Fibroblast of the aortic adventitia (primary cell): ENCODE data around the gene IRF4. TPM values are rescaled to one million over a fixed set of nuclear protein-coding genes. Genes with fewer than 3 reads are reported as not detected.

Experiments used
- DNase-seq: peaks from one replicate; pipeline ENCODE4 v3.0.0-alpha.2; 2010; ENCODE audit warnings: low read depth
- H3K4me3 ChIP-seq: 2 replicates; pipeline ENCODE4 v1.5.1; 2011; ENCODE audit warnings: low read depth, mild to moderate bottlenecking, control low read depth, low read length, moderate library complexity
- total RNA-seq: library from RNA; depleted of rRNA; stranded (reverse); fragments of >200 nt; gene quantifications from 2 replicates; pipeline ENCODE4 v1.2.3, GENCODE V29; 2012; ENCODE audit warnings: low replicate concordance
- TF ChIP-seq, protein P1 (sequence below): IDR thresholded peaks from 2 replicates; pipeline ENCODE4 v1.5.1; 2011; ENCODE audit warnings: mild to moderate bottlenecking, low read length, control low read depth, inconsistent platforms; ENCODE audit not compliant: insufficient read depth

IRF4 gene
- total RNA-seq, 1 donor = 2.3 TPM

DNA sequence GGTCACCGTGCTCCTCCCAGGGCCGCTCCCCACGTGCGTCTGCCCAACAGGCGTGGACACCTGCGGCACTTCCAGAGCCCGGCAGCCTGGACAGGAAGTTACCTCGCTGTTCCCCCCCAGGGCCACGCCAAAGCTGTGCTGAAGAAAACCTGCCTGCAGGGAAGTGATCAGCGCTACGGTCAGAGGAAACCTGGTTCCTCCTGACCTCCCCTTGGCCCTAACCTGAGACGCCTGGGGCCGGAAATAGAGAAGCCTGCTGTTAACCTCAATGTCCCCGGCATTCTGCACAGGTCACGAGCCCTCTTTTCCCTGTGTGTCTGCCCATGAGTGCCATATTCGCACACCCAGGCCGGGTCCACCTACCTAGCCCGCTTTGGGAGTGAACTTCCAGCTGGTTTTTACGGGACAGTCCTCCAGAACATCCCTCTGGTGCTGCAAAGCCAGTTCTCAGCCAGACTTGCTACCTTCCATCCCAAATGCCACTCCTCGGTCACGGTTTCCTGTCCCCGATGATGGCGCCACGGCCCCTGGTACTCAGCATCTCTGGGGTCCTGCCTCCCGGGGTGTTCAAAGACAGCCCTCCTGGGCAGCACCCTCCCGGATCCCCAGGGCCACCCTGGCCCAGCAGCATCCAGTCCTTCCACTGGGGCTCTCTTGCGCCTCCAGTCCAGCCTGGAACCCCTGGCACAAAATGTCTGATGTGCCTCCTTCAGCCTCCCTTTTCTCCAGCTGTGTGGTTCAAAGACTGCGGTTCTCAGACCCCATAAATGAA lies 12.0 kb upstream of the IRF4 start:
- DNase-seq = no peak

GRCh38 chr6:380234-381218 lies 11.0 kb upstream of the IRF4 start:
- no peak overlapping the region for H3K4me3 ChIP-seq
- DNase-seq = no peak
- TF ChIP-seq, protein P1, sequence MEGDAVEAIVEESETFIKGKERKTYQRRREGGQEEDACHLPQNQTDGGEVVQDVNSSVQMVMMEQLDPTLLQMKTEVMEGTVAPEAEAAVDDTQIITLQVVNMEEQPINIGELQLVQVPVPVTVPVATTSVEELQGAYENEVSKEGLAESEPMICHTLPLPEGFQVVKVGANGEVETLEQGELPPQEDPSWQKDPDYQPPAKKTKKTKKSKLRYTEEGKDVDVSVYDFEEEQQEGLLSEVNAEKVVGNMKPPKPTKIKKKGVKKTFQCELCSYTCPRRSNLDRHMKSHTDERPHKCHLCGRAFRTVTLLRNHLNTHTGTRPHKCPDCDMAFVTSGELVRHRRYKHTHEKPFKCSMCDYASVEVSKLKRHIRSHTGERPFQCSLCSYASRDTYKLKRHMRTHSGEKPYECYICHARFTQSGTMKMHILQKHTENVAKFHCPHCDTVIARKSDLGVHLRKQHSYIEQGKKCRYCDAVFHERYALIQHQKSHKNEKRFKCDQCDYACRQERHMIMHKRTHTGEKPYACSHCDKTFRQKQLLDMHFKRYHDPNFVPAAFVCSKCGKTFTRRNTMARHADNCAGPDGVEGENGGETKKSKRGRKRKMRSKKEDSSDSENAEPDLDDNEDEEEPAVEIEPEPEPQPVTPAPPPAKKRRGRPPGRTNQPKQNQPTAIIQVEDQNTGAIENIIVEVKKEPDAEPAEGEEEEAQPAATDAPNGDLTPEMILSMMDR = no peak

More for the DNA sequence above, 12.0 kb upstream of the IRF4 start:
- H3K4me3 ChIP-seq = no peak overlapping the region
- TF ChIP-seq, protein P1 = no peak

GRCh38 chr6:381742-382461 lies 9.7 kb upstream of the IRF4 start:
- no peak for DNase-seq
- H3K4me3 ChIP-seq = no peak overlapping the region
- TF ChIP-seq, protein P1 = no peak

DNA sequence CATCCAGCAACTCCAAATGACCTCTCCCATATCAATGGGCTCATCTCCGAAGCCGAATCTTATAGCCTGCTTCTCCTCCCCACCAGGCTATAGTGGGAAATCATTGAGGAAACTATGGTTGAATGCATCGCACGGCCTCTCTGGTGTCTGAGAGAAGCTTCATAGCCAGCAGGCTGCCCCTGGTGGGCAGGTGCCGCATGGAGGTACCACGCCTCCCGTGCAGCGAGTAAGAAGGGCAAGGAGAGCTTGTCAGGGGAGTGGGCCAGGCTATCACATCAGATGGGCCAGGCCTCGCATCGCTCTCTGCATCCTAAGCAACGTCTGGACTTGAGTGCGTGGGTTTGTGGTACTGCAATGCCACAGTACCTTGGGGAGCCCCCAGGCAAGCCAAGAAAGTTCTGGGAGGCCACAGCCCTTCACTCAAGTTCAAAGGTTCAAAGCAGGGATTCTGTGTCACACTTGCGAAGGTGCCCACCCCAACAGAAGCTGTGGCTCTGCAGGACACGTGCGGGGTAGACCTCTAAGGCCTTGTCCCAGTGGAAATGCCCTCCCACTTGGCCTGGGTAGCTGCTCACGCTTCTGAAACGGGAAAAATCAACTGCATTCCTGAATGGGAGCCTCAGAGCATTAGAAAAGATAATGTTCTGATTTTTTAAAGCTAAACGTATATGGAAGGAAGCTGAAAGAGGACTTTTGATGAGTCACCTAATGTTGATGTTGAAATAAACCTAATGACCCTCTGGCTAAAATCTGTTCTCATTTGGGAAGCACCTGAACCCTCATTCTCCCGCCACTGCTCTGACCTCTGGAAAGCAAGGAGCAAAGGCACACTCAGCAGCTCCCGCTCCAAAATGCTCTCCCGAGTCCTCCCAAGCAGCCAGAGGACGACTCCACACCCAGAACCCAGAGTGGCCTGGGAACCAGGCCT lies 8.4 kb upstream of the IRF4 start:
- H3K4me3 ChIP-seq = no peak overlapping the region
- TF ChIP-seq, protein P1 = no peak
- DNase-seq = no peak

- no peak overlapping the region for H3K4me3 ChIP-seq
- no peak for DNase-seq
- TF ChIP-seq, protein P1 = no peak
Observed at GRCh38 chr6:383856-384255, 7.7 kb upstream of the IRF4 start.
